Hepatocyte (in vitro differentiated cells): Measurements from ENCODE around the gene CDK19. TPM values are rescaled to one million over a fixed set of nuclear protein-coding genes. Genes with fewer than 3 reads are reported as not detected.

Experiments
- DNase-seq: peaks from one replicate; pipeline ENCODE4 v3.0.0-alpha.2; 2016; ENCODE audit warnings: low spot score
- H2AFZ ChIP-seq: fragments of 200-600 bp; sonication (generic); 2 replicates; pipeline ENCODE4 v1.6.0; 2016; ENCODE audit warnings: antibody characterized with exemption, mild to moderate bottlenecking
- H3K27ac ChIP-seq: fragments of 200-600 bp; sonication (generic); 2 replicates; pipeline ENCODE4 v1.5.1; 2016; ENCODE audit warnings: mild to moderate bottlenecking
- H3K27me3 ChIP-seq: fragments of 200-600 bp; sonication (generic); 2 replicates; pipeline ENCODE4 v1.6.1; 2016
- H3K36me3 ChIP-seq: fragments of 200-600 bp; sonication (generic); replicated peaks from 2 replicates; pipeline ENCODE4 v1.5.1; 2016; ENCODE audit warnings: low read depth; ENCODE audit not compliant: insufficient read depth
- H3K4me1 ChIP-seq: fragments of 200-600 bp; sonication (generic); 2 replicates; pipeline ENCODE4 v1.5.1; 2016; ENCODE audit warnings: mild to moderate bottlenecking, moderate library complexity; ENCODE audit not compliant: insufficient read depth
- H3K4me2 ChIP-seq: fragments of 200-600 bp; sonication (generic); 2 replicates; pipeline ENCODE4 v1.6.0; 2016
- H3K4me3 ChIP-seq: fragments of 200-600 bp; sonication (generic); 2 replicates; pipeline ENCODE4 v1.5.1; 2016; ENCODE audit warnings: mild to moderate bottlenecking
- H3K79me2 ChIP-seq: fragments of 200-600 bp; sonication (generic); 2 replicates; pipeline ENCODE4 v1.6.0; 2017; ENCODE audit warnings: mild to moderate bottlenecking
- H3K9me2 ChIP-seq: fragments of 200-600 bp; sonication (generic); replicated peaks from 2 replicates; pipeline ENCODE4 v1.6.0; 2017; ENCODE audit warnings: mild to moderate bottlenecking; ENCODE audit not compliant: insufficient read depth
- H3K9me3 ChIP-seq: fragments of 200-600 bp; sonication (generic); 2 replicates; pipeline ENCODE4 v1.5.1; 2016; ENCODE audit warnings: low read depth, mild to moderate bottlenecking
- H4K20me1 ChIP-seq: fragments of 200-600 bp; sonication (generic); 2 replicates; pipeline ENCODE4 v1.6.0; 2016; ENCODE audit warnings: mild to moderate bottlenecking; ENCODE audit not compliant: insufficient read depth, poor library complexity, severe bottlenecking
- CTCF ChIP-seq: fragments of 200-600 bp; sonication (generic); IDR thresholded peaks from 2 replicates; pipeline ENCODE4 v1.5.1; 2016; ENCODE audit warnings: antibody characterized with exemption, mild to moderate bottlenecking; ENCODE audit not compliant: poor library complexity
- EZH2 ChIP-seq: fragments of 200-600 bp; sonication (generic); IDR thresholded peaks from 2 replicates; pipeline ENCODE4 v1.6.1; 2016; ENCODE audit warnings: antibody characterized with exemption, mild to moderate bottlenecking, borderline replicate concordance
- EZH2phosphoT487 ChIP-seq: fragments of 200-600 bp; sonication (generic); IDR thresholded peaks from one replicate; pipeline ENCODE4 v1.6.1; 2018; ENCODE audit warnings: antibody characterized with exemption, mild to moderate bottlenecking, low read depth, moderate library complexity; ENCODE audit not compliant: unreplicated experiment, severe bottlenecking
- WGBS: methylation state at CpG from one replicate; pipeline ENCODE4 v1.1.6; 2016; ENCODE audit warnings: low lambda C conversion rate; ENCODE audit errors: missing lambda C conversion rate; 5-methylcytosine and 5-hydroxymethylcytosine counted together
- polyA plus RNA-seq: library from polyadenylated mRNA; unstranded; fragments of >200 nt; fragmentation: Nextera tagmentation; extraction: Ambion mirVana; gene quantifications from 2 replicates; pipeline ENCODE4 v1.2.1, GENCODE V29; 2016
- total RNA-seq: library from RNA; depleted of rRNA; stranded (reverse); fragments of >200 nt; gene quantifications from 2 replicates; pipeline ENCODE4 v1.2.3, GENCODE V29; 2014

The CDK19 gene
- total and polyA plus RNA-seq, 2 experiments from 2014 or later = 7.3 to 18.6 TPM

- Histone ChIP-seq H3K27me3 (no peaks in the 10 kb centered on the region), H3K9me2 (no peaks in the 10 kb centered on the region), H3K4me1 (no peaks in the 10 kb centered on the region), H3K36me3 (no peaks in the 10 kb centered on the region), H3K79me2 (peaks cover 16% of the 10 kb centered on the region), H3K4me3 (no peak overlapping the region), H3K4me2 (no peak overlapping the region), H3K9me3 (no peaks in the 10 kb centered on the region), H4K20me1 (peaks cover 4% of the 10 kb centered on the region), H3K27ac (no peak overlapping the region), H2AFZ (no peak overlapping the region)
- TF ChIP-seq EZH2 = no peak
- no peak for TF ChIP-seq EZH2phosphoT487
- no peak for TF ChIP-seq CTCF
- 90% methylated on average over 3 of the region's 3 CpGs for WGBS
- no peak for DNase-seq
Observed at GRCh38 chr6:110683241-110683640, 132.0 kb downstream of the CDK19 start.

- H4K20me1 ChIP-seq = no peaks in the 10 kb centered on the region
- H3K4me1 ChIP-seq = no peaks in the 10 kb centered on the region
- H3K9me3 ChIP-seq = no peaks in the 10 kb centered on the region
- H3K36me3 ChIP-seq = no peaks in the 10 kb centered on the region
- peak; percentile 89 for DNase-seq
- H3K9me2 ChIP-seq = no peaks in the 10 kb centered on the region
- peak overlapping the region; percentile 2 for H3K27ac ChIP-seq
- no peak overlapping the region for H2AFZ ChIP-seq
- H3K4me3 ChIP-seq = no peak overlapping the region
- WGBS = 42% methylated on average over 1 of the region's 1 CpG
- no peak overlapping the region for H3K4me2 ChIP-seq
- peaks cover 10% of the 10 kb centered on the region for H3K79me2 ChIP-seq
- TF ChIP-seq CTCF (peak; percentile 86), EZH2phosphoT487 (no peak), EZH2 (no peak)
- H3K27me3 ChIP-seq = no peaks in the 10 kb centered on the region
Observed at GRCh38 chr6:110682460-110682853, 132.8 kb downstream of the CDK19 start.

GRCh38 chr6:110681543-110682459, 133.5 kb downstream of the CDK19 start:
- Histone ChIP-seq H2AFZ (no peak overlapping the region), H3K4me3 (no peak overlapping the region), H3K4me2 (no peak overlapping the region), H3K79me2 (peaks cover 9% of the 10 kb centered on the region), H3K9me2 (no peaks in the 10 kb centered on the region), H4K20me1 (no peaks in the 10 kb centered on the region), H3K27ac (peak overlapping the region; percentile 40), H3K27me3 (no peaks in the 10 kb centered on the region), H3K36me3 (no peaks in the 10 kb centered on the region), H3K4me1 (no peaks in the 10 kb centered on the region), H3K9me3 (no peaks in the 10 kb centered on the region)
- peak; percentile 26 for DNase-seq
- 55% methylated on average over 4 of the region's 4 CpGs for WGBS
- TF ChIP-seq EZH2phosphoT487 (no peak), EZH2 (no peak), CTCF (no peak)
